Stimulated activated CD8-positive, alpha-beta memory T cell treated with anti-CD3 and anti-CD28 coated beads, Interleukin-15, amount 100 ng/mL, for 4 hours (primary cell): Measurements from ENCODE around the gene CDK6.

Experiments used
- DNase-seq, 2 donors: peaks; one replicate each; pipeline ENCODE4 v3.0.0-alpha.2; 2020; ENCODE audit warnings: low read depth in 2 of 2

CDK6 gene

GRCh38 chr7:92827464-92828120, 8.8 kb downstream of the CDK6 start:
- DNase-seq = no peak

- DNase-seq = no peak
Observed at GRCh38 chr7:92826258-92826938, 10.0 kb downstream of the CDK6 start.

GRCh38 chr7:92824901-92825480, 11.4 kb downstream of the CDK6 start:
- no peak for DNase-seq

- DNase-seq = no peak
Observed at GRCh38 chr7:92824450-92824849, 11.9 kb downstream of the CDK6 start.

- no peak for DNase-seq
Observed at GRCh38 chr7:92823042-92823441, 13.3 kb downstream of the CDK6 start.

- no peak for DNase-seq
Observed at GRCh38 chr7:92820191-92820590, 16.2 kb downstream of the CDK6 start.

- DNase-seq = no peak
Observed at GRCh38 chr7:92817398-92817797, 19.0 kb downstream of the CDK6 start.

- no peak for DNase-seq
Observed at GRCh38 chr7:92815412-92815811, 21.0 kb downstream of the CDK6 start.

GRCh38 chr7:92813390-92814024, 22.9 kb downstream of the CDK6 start:
- DNase-seq = no peak

GRCh38 chr7:92811158-92811557, 25.2 kb downstream of the CDK6 start:
- no peak for DNase-seq

- DNase-seq = peak in 1 of 2 donors; percentile 39
Observed at GRCh38 chr7:92809760-92810573, 26.4 kb downstream of the CDK6 start.

- no peak for DNase-seq
Observed at GRCh38 chr7:92809397-92809759, 27.0 kb downstream of the CDK6 start.

- DNase-seq = no peak
Observed at GRCh38 chr7:92808635-92809034, 27.7 kb downstream of the CDK6 start.

- DNase-seq = no peak
Observed at GRCh38 chr7:92808006-92808405, 28.4 kb downstream of the CDK6 start.

GRCh38 chr7:92806496-92806895, 29.9 kb downstream of the CDK6 start:
- no peak for DNase-seq

- DNase-seq = no peak
Observed at GRCh38 chr7:92802406-92802805, 34.0 kb downstream of the CDK6 start.

GRCh38 chr7:92799446-92800211, 36.7 kb downstream of the CDK6 start:
- no peak for DNase-seq

GRCh38 chr7:92798517-92799249, 37.7 kb downstream of the CDK6 start:
- DNase-seq = no peak

- no peak for DNase-seq
Observed at GRCh38 chr7:92797693-92798092, 38.7 kb downstream of the CDK6 start.

- DNase-seq = no peak
Observed at GRCh38 chr7:92797284-92797683, 39.1 kb downstream of the CDK6 start.

- no peak for DNase-seq
Observed at GRCh38 chr7:92794831-92795230, 41.5 kb downstream of the CDK6 start.
